SK-N-MC (cell line): ENCODE measurements around the gene KLF13.

Experiments
- EZH2 ChIP-seq: fragments of 200-600 bp; sonication (generic); IDR thresholded peaks from one replicate; pipeline ENCODE4 v1.6.1; 2017; ENCODE audit warnings: antibody characterized with exemption
- FOXP2 ChIP-seq: optimal IDR thresholded peaks from 2 replicates; pipeline ENCODE3; 2011; ENCODE audit warnings: mild to moderate bottlenecking, moderate library complexity; ENCODE audit not compliant: insufficient read depth; ENCODE audit errors: extremely low read length, control extremely low read depth
- POLR2AphosphoS5 ChIP-seq: IDR thresholded peaks from 2 replicates; pipeline ENCODE4 v1.6.1; 2012; ENCODE audit warnings: mild to moderate bottlenecking, low read depth, low read length, borderline replicate concordance

DNA sequence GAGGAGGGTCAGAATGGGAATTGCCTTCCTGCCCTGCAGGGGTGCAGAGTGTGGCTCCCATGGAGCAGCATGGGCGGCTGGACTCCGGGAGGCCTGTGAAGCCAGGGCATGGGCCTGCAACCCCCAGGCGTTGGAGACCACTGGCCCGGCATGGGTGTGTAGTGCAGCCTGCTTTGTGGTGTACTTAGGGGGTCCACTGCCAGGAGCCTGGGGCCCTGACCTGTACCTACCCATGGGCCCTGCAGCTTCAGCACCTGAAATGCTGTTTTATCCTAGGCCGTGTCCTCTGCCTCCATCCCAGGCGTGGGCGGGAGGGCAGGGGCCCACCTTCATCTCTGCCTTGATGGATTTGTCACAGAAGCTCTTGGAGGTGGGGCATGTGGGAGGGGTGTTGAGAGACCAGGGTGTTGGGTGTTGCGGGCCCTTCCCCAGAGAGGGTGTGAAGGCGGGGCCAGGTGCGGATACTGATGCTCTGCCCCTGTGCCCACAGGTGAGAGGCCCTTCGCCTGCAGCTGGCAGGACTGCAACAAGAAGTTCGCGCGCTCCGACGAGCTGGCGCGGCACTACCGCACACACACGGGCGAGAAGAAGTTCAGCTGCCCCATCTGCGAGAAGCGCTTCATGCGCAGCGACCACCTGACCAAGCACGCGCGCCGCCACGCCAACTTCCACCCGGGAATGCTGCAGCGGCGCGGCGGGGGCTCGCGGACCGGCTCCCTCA is 45.0 kb downstream of the KLF13 start:
- TF ChIP-seq EZH2 (no peak), POLR2AphosphoS5 (no peak), FOXP2 (no peak)
